NCI-H226 (cell line): Measurements from ENCODE around the gene NBPF3.
"Not testable (repeated sequence)": the region's sequence is repeated elsewhere in the genome, so short reads cannot be mapped to it uniquely, and the experiment has no call there.

Experiments used
- DNase-seq: peaks from one replicate; pipeline ENCODE4 v3.0.0-alpha.2; 2015

Gene NBPF3

DNA sequence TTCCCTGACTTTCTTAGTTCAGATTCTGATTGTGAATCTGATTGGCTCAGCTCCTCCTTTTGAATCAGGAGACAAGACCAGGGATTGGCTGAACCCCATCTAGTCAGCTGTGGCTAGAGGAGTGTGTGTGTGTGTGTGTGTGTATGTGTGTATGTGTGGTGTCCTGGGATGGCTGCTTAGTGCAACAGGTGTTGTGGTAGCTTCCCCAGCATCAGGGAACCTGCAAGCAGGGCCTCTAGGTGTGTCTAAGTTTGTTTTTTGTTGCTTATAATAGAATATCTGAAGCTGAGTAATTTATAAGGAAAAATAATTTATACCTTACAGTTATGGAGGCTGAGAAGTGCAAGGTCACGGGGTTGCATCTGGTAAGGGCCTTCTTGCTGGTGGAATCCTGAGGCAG is 56.1 kb downstream of the NBPF3 start:
- DNase-seq: no peak

DNA sequence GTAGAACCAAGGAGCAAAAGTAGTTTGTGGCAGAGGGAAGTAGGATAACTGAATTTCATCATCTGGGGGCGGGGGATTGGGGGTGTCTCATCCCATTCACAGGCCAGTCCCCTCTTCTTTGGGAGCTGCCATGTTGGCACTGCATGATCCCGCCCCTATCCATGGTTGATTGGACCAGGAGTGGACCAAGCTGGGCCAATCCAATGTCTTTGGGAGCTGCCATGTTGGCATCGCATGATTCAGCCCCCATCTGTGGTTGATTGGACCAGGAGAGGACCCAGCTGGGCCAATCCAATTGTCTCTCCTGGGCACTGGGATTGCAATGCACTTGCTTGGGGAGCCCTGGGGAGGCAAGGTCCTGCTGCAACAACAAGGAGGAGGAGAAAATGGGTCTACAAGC is 56.9 kb downstream of the NBPF3 start:
- no peak for DNase-seq

DNA sequence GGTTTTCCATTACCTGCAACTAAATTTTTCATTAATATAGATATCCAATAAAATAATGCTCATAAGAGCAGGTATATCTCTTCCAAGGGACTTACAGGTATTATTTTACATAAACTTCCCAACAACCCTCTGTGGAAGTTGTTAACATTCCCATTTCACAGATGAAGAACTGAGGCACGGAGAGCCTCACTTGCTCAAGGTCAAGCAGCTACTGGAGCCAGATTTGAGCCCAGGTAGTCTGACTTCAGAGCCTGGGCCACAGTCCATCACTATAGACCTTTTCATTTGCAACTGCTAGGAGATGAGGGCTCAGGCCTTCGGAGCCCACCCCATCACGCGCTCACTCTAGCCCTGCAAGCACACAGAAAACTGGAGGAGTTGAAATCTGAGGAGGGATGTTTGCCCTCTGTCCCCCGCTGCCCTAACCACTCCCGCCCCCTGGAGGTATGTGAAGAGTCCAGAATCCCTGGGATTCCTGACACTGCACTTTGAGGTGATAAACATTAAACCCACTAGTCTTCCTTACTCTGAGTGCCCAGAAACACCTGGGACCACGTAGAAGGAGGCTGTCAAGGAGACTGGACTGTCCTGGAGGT is 57.6 kb downstream of the NBPF3 start:
- no peak for DNase-seq

DNA sequence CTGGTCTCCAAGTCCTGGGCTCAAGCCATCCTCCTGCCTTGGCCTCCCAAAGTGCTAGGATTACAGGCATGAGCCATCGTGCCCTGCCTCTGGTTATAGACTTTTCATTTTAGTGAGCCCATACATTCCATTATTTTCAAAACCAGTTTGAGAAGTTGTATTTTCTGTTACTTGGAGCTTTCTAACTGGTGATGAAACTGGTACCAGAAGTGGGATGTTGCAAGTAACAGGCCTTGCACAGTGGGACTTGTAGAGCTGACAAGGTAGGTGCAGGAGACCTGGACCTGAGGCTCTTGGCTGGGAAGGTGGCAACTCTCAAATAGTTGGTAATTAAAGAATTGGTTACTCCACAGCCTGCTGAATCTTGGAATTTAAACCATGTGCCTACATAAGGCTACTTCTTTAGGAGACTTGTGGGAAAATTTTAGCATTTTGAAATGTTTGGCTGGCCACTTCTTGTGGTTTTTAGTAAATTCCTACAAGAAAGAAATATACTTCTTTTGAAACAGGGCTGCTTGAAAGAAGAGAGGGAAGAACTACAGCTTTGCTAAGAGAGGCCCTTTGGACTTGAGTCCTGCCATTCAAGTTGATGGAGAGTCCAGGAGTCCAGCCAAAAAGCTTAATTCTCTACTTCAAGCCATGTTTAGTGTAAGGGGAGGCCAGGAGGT is 59.5 kb downstream of the NBPF3 start:
- no peak for DNase-seq

DNA sequence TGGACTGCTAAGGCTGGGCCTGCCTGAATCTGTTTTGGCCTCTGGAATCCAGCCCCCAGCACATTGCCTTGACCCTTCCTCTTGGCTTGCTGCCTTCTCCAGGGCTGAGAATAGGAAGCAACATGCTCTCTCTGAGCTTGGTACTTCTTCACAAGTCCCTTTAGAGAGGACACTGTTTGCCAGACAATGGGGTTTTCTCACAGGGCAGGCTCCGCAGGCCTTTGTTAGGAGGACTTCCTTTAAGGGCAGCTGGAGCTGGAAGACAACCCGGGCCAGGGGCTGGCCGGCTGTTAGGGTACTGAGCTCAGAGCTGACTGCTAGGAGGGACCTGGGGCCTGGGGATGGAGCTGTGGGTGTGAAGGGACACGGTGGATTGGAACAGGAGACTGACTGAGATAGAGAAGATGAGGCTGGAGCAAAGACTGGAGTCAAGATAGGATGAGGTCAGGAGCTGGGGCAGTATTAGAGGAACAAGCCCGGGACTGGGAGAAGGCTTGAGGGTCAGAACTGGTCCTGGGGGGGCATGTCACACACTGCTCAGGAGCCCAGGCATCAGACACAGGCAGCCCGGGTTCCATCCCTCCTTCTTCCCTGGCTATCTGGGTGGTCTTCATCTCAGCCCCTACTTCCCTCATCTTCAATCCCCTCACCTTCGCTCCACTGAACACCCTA is 63.9 kb downstream of the NBPF3 start:
- no peak for DNase-seq

DNA sequence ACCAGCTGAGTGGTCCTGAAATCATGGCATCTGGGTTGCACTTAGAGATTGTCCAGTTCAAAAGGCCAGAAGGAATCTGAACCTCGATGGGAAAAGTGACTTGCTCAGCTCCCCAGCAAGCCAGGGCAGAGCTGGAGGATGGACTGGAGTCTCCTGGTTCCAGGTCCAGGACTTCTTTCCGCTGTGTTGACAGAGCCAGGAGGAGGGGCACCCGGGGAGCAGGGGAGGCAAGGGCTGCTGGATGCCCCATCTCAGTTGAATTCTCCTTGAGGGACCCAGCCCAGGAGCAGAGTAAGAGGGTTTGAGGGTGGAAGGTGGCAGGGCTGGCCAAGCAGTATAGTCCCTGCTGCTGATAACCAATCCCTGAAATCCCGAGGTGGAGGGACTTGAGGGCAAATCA is 66.9 kb downstream of the NBPF3 start:
- DNase-seq: no peak

DNA sequence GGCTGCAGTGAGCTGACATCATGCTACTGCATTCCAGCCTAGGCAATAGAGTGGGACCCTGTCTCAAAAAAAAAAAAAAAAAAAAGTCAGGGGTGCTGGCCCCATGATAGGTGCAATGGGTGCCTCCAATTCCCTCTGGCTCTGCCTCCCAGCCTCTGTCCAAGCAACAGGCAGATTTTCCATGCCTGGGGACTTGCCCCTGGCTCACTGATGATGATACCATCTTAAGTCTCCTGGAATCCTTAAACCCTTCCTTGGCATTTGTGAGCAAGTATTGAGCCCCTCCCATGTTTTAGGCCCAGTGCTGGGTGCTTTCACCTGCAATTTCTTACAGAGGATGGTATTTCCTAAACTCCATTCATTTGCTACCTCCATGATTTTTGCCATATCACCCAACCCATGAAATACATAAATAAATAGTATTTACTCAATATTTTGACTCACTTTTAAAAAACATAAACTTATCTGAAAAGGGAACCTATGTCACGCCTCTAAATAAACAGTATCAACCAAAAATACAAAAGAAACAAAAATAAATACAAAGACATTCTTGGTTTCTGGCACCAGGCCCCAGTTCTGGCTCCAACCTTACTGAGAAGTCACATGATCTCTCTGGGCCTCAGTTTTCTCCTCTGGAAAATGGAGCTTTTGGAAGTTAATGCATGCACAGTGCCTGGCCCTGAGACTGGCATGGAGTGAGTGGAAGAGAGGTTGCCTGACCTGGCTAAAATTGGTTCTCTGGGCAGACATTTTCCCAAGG is 67.8 kb downstream of the NBPF3 start:
- no peak for DNase-seq

DNA sequence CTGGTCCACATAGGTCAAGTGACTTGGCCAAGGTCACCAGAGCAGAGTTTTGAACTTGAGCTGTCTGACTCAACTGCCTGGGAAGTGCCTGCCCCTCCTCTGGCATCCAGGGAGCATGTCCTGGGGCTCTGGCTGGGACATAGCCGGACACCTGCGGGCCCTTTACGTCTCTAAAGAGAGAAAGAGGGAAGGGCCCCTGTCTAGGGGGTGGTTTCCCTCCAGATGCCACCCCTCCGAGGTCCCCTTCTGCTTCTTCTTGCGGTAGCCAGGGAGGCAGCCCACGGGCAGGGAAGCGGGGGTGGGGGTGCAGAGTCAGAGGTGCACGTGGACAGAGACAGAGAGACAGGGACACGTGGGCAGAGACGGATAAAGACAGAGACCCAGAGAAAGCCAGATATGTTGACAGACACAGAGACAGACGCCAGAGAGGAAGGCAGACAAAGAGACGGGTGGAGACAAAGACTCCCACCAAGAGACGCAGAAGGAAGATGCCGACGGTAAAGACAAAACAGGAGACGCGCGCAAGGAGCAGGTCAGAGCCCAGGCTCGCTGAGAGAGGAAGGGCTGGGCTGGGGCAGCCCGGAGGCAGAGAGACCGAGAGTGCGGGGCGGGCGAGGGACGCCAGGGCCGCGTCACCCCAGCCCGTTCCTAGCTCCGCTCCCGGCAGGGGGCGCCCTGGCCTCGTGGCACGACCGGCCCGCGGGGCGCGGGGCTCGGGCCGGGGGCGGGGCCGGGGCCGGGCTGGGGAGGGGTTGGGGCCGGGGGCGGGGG is 68.8 kb downstream of the NBPF3 start:
- peak; percentile 21 for DNase-seq

DNA sequence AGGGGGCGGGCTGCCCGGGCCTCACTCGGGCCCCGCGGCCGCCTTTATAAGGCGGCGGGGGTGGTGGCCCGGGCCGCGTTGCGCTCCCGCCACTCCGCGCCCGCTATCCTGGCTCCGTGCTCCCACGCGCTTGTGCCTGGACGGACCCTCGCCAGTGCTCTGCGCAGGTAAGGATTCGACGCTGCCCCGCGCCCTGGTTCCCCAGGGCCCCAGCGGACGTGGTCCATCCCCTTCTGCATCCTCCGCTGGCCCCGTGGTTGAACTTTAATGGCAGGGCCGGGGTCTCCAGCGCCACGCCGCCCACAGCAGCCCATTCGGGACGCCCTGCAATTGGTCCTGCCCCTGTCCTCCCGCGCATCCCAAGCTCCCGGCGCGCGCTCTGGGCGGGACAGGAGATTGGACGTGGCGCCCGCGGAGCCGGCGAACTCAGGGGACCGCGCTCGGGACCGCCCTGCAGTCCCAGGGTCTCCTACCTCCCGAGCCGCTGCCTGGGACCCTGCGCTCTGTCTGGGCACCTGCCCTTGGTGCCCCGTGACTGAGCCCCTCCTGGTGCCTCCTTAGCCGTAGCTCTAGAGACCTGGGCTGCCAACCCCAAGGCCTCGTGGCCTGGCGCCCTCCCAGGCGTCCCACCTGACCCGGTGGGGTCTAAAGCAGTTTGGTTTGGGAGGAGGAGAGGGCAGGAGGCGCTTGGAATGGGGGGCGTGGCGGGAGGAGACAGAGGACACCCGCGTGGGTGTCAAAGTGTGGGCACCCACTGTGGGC is 69.6 kb downstream of the NBPF3 start, which contains the start of gene ALPL:
Gene ALPL (plus strand): TSS at position 73 of the 762 bp plus-strand sequence. CDS start 44,659 bp downstream, outside the sequence.
- no peak for DNase-seq

DNA sequence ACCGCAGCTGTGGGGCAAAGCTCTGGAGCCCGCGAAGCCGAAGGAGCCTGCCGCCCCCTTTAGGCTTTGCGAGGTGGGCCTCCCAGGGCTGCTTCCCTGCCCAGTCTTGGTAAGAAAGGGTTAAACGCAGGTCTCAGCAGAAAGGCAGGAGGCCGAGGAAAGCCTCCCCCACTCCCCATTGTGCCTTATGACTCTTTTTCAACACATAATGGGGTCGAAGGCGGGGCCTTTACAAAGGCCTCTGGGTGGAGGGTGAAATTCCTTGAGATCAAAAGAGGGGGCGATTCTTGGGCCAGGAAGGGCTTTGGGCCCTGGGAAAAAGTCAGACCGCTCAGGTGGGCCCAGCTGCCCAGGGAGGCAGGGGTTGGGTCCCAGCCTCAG is 70.2 kb downstream of the NBPF3 start:
- no peak for DNase-seq

DNA sequence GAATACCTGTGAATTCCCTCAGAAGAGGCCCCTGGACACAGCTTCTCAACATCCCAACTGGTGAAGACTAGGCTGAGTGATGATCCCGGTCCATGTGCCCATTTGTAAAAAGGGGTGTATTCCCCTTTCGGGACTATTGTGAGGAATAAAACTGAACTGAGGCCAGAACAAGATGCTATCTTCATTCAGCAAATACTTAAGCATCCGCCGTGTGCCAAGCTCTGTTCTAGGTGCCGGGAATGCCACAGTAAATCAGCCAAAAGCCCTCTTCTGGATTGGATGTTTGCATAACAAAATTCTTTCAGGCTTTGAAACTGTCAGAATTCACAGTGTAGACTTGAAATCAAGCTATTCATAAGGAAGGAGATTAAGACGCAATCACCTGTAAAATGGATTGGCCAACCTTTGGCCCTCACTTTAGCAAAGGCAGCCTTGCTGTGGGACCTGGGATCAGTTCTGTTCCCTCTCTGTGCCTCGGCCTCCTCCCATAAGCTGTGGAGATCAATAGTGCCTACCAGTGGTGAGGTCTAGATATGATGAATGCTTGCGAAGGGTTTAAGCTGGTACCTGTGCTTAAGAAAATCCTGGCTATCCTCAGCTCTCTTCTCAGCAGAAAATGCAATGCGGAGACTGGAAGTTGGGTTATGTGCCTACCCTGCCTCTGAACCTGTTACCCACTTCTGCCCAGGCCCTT is 71.1 kb downstream of the NBPF3 start:
- no peak for DNase-seq

DNA sequence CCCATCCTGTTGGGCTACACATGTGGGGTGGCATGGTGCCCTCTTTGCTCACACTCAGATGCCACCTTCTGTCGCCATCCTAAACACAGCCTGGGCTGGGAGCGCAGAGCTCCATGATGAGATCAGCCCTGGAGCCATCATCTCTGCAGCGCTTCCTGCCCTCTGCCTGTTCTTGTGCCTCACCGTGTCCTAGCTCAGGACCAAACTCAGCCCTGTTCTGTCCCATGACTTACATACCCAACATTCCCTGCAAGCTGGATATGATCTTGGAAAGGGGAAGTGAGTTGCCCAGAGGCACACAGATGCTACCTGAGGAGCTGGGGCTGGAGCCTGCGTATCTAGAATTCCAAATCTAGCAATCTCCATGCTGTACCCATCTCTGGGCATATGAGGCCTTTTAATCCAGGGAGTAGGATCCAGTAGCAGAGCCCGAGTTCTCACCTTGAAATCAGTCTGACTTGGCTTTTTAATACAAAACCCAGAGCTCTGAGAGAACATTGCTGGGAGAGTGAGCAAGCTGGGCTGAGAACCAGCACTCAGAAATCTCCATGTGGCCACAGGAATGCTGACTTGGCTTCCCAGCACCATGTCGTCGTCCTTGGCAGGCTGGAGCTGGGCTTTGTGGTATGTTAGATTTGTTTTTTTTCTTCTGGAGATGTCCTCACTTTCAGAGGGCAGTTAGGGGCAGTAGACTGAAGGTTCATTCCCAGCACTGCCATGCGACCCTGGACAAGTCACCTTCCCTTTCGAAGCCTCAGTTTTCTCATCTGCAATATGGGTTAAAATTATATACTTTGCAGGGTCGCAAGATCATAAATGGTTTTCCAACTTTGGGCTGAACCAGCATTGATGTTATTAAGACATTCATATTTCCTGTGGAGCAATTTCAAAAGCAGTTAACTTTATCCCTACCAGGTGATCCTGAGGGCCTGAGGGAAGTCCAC is 71.9 kb downstream of the NBPF3 start:
- peak; percentile 63 for DNase-seq

DNA sequence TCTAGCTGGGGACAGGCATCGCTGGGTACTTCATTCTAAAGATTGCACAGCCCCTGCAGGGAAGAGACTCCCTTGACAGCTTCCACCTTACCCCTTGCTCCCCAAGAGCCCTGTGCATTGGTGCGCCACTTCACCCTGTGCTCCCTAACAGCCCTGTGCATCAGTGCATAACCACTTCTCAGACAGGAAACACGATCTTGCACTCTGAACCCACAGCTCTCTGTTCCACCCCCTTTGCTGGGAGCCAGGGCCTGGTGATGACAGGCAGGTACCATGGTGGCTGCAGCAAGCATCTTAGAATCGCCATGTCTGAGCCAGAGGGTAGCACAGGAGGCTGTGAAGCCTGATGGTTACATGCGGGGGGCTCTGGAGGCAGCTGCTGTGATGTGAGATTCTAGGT is 74.3 kb downstream of the NBPF3 start:
- DNase-seq: no peak

DNA sequence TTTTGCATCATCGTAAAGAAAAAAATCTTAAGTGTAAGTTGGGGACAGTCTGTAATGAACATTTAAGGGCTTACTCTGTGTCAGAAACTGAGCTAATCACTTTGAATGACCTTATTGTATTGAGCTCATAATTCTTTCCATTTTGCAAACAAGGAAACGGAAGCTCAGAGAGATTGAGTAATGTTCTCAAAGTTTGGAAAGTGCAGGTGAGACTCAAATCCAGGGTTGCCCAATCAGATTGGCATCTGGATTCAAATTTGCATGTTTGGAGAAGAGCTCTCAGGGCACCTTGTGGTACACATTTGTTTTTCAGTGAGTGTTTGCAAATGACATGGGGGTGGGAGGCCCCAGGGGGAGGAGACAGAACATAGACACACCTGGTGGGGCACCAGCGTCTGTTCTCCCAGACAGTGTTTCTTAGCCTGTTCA is 77.2 kb downstream of the NBPF3 start:
- DNase-seq: no peak

DNA sequence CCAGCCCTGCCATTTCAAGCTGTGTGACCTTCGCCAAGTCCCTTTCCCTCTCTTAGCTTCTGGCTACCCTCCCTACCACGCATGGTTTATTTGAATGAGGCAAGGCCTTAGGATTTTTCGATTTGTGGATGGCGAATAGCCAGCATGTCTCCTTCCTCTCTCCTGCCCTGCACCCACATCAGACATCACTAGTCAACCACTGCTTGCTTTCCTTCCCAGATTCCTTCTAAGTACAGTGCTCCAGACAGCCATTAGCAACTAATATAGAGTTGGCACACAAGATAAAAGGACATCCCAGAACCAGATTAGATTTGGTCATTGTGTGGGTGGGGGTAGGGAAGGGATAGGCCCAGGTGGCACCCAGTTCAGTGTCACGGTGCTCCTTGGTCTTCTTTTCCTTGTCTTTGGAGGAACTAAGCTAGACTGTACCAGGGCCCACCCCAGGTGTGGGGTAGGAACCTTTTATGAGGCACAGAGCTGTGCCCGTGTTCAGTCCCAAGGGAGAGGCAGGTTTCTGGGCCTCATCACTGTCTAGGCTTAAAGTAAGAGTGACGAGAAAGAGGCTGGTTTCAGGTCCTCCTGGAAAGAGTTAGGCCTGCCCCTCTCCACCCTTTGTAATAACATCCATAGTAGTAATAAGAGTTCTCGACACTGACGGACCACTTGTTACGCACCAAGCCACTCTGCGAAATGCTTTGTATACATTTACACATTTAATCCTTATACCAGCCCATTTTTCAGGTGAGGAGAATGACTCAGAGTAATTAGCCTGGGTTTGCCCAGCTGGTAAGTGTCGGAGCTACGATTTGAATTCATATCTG is 77.9 kb downstream of the NBPF3 start:
- DNase-seq: no peak

DNA sequence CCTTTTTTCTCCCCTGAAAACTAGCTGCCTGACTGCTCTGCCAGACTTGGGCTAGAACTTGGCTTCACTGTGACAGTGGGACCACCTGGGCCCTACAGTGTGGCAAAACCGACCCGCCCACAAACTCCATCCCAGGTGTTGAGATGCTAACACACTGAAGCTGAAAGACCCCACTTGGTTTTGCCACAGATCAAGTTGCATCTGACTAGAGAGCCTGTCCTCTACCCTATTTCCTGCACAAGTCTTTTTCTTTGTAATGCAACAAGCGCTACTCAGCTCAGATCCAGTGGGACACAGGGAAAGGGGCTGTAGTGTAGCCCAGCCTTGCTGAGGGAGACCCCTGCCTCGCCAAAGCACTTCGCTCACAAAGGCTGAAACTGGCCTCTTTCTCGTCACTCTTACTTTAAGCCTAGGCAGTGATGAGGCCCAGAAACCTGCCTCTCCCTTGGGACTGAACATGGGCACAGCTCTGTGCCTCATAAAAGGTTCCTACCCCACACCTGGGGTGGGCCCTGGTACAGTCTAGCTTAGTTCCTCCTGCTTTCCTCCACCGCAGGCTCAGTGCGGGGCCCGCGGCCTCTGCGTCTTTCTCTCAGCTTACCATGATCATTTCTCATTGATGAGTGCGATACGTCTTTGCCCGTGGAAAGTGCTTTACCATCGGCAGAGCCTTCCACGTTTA is 79.0 kb downstream of the NBPF3 start:
- DNase-seq: no peak

DNA sequence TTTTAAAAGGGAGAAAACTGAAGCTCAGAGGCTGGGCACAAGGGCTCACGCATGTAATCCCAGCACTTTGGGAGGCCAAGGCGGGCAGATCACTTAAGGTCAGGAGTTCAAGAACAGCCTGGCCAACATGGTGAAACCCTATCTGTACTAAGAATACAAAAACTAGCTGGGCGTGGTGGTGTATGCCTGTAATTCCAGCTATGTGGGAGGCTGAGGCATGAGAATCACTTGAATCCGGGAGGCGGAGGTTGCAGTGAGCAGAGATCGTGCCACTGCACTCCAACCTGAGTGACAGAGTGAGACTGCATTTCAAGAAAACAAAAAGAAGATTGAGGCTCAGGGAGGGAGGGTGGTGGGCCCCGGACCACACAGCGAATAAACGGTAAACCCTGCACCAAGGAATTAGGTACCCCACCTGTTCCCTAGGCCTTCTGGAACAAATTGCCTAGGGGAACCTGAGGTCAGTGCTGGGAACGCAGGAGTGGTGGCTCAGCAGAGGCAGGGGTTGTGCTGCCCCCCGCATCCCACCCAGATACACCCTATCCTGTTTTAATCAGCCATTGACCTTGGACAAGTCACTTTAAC is 79.6 kb downstream of the NBPF3 start:
- not testable (repeated sequence) for DNase-seq
